H9 (cell line): ENCODE data around the gene HRAS. TPM values are rescaled to one million over a fixed set of nuclear protein-coding genes. Genes with fewer than 3 reads are reported as not detected.

Experiments
- DNase-seq: peaks from one replicate; pipeline ENCODE4 v3.0.0-alpha.2; 2017
- H2AFZ ChIP-seq: one replicate; pipeline ENCODE4 v1.6.1; 2013; ENCODE audit warnings: mild to moderate bottlenecking, low read length, control low read depth, moderate library complexity
- H2AK5ac ChIP-seq: 2 replicates; pipeline ENCODE4 v1.6.1; 2013; ENCODE audit warnings: low read length, control low read depth, mixed read lengths; ENCODE audit not compliant: insufficient read length
- H2BK120ac ChIP-seq: one replicate; pipeline ENCODE4 v1.6.1; 2013; ENCODE audit warnings: low read depth, mild to moderate bottlenecking, low read length, control low read depth, inconsistent platforms; ENCODE audit not compliant: poor library complexity, severe bottlenecking
- H2BK12ac ChIP-seq: 2 replicates; pipeline ENCODE4 v1.6.1; 2013; ENCODE audit warnings: low read length, control low read depth, mixed read lengths, low read depth; ENCODE audit not compliant: insufficient read length
- H2BK15ac ChIP-seq: 2 replicates; pipeline ENCODE4 v1.6.1; 2013; ENCODE audit warnings: low read depth, low read length, control low read depth
- H2BK20ac ChIP-seq: one replicate; pipeline ENCODE4 v1.6.1; 2013; ENCODE audit warnings: low read depth, mild to moderate bottlenecking, low read length, control low read depth, inconsistent platforms; ENCODE audit not compliant: poor library complexity, severe bottlenecking
- H2BK5ac ChIP-seq: 2 replicates; pipeline ENCODE4 v1.6.1; 2013; ENCODE audit warnings: low read length, control low read depth, mixed read lengths; ENCODE audit not compliant: insufficient read length
- H3K14ac ChIP-seq: 2 replicates; pipeline ENCODE4 v1.6.1; 2013; ENCODE audit warnings: low read length, control low read depth; ENCODE audit not compliant: insufficient read depth
- H3K18ac ChIP-seq: 2 replicates; pipeline ENCODE4 v1.6.1; 2013; ENCODE audit warnings: low read depth, mild to moderate bottlenecking, mixed read lengths, low read length, control low read depth; ENCODE audit not compliant: insufficient read length
- H3K23ac ChIP-seq: 2 replicates; pipeline ENCODE4 v1.6.1; 2013; ENCODE audit warnings: low read length, control low read depth, mixed read lengths, low read depth; ENCODE audit not compliant: insufficient read length
- H3K23me2 ChIP-seq: 2 replicates; pipeline ENCODE4 v1.6.1; 2013; ENCODE audit warnings: low read depth, mild to moderate bottlenecking, mixed read lengths, low read length, control low read depth; ENCODE audit not compliant: insufficient read length, poor library complexity, severe bottlenecking
- H3K27ac ChIP-seq: 2 replicates; pipeline ENCODE4 v1.5.1; 2013; ENCODE audit warnings: low read length, control low read depth, mixed read lengths, low read depth; ENCODE audit not compliant: insufficient read length
- H3K27me3 ChIP-seq: 2 replicates; pipeline ENCODE4 v1.6.1; 2013; ENCODE audit warnings: low read length, control low read depth, inconsistent platforms; ENCODE audit not compliant: insufficient read depth
- H3K4ac ChIP-seq: 2 replicates; pipeline ENCODE4 v1.6.1; 2013; ENCODE audit warnings: low read depth, mild to moderate bottlenecking, control low read depth, inconsistent platforms, low read length, moderate library complexity
- H3K4me1 ChIP-seq: 2 replicates; pipeline ENCODE4 v1.6.1; 2013; ENCODE audit warnings: low read length, control low read depth, inconsistent platforms; ENCODE audit not compliant: insufficient read depth
- H3K4me2 ChIP-seq: 2 replicates; pipeline ENCODE4 v1.6.1; 2013; ENCODE audit warnings: low read length, control low read depth, mixed read lengths; ENCODE audit not compliant: insufficient read length, insufficient read depth
- H3K56ac ChIP-seq: 2 replicates; pipeline ENCODE4 v1.6.1; 2013; ENCODE audit warnings: low read depth, mild to moderate bottlenecking, mixed read lengths, low read length, control low read depth; ENCODE audit not compliant: insufficient read length
- H3K79me1 ChIP-seq: 2 replicates; pipeline ENCODE4 v1.6.1; 2013; ENCODE audit warnings: low read depth, mild to moderate bottlenecking, moderate library complexity, low read length, control low read depth, inconsistent platforms; ENCODE audit not compliant: insufficient read depth, poor library complexity, severe bottlenecking
- H3K79me2 ChIP-seq: 2 replicates; pipeline ENCODE4 v1.6.1; 2013; ENCODE audit warnings: low read length, control low read depth, inconsistent platforms; ENCODE audit not compliant: insufficient read depth
- H3K9ac ChIP-seq: 2 replicates; pipeline ENCODE4 v1.6.1; 2013; ENCODE audit warnings: low read length, control low read depth, mixed read lengths; ENCODE audit not compliant: insufficient read length; ENCODE audit errors: extremely low read depth
- H3K9me3 ChIP-seq: one replicate; pipeline ENCODE4 v1.6.1; 2013; ENCODE audit warnings: low read depth, low read length, inconsistent platforms; ENCODE audit not compliant: control insufficient read depth
- H3T11ph ChIP-seq: one replicate; pipeline ENCODE4 v1.6.1; 2013; ENCODE audit warnings: mild to moderate bottlenecking, low read length, control low read depth, inconsistent platforms
- H4K20me1 ChIP-seq: one replicate; pipeline ENCODE4 v1.6.1; 2013; ENCODE audit not compliant: control insufficient read depth, insufficient read length, insufficient read depth
- H4K5ac ChIP-seq: 2 replicates; pipeline ENCODE4 v1.6.1; 2013; ENCODE audit warnings: low read depth, mild to moderate bottlenecking, mixed read lengths, low read length, control low read depth; ENCODE audit not compliant: insufficient read length
- H4K8ac ChIP-seq: replicated peaks from 2 replicates; pipeline ENCODE4 v1.6.1; 2013; ENCODE audit warnings: low read length, control low read depth, mixed read lengths, low read depth; ENCODE audit not compliant: insufficient read length
- H4K91ac ChIP-seq: 2 replicates; pipeline ENCODE4 v1.6.1; 2013; ENCODE audit warnings: low read depth, mild to moderate bottlenecking, moderate library complexity, mixed read lengths, low read length, control low read depth; ENCODE audit not compliant: insufficient read length
- H3K27ac Mint-ChIP-seq, 3 experiments: 2 replicates in 2 of 3; 3 replicates in 1 of 3; pipeline ENCODE4 v1.8.0; 2020 to 2021; ENCODE audit warnings: mixed read lengths in 3 of 3, mild to moderate bottlenecking in 1 of 3, moderate library complexity in 1 of 3
- H3K27me3 Mint-ChIP-seq: 2 replicates; pipeline ENCODE4 v1.8.0; 2021; ENCODE audit warnings: low read depth, mild to moderate bottlenecking, moderate library complexity, mixed read lengths
- H3K36me3 Mint-ChIP-seq, 3 experiments: 2 replicates in 2 of 3; 3 replicates in 1 of 3; pipeline ENCODE4 v1.8.0; 2020 to 2021; ENCODE audit warnings: low read depth in 3 of 3, mixed read lengths in 3 of 3; ENCODE audit not compliant: insufficient read depth in 1 of 3
- H3K4me1 Mint-ChIP-seq, 2 experiments: 2 replicates each; pipeline ENCODE4 v1.8.0; 2020; ENCODE audit warnings: mixed read lengths in 2 of 2
- H3K4me3 Mint-ChIP-seq, 2 experiments: 2 replicates in 1 of 2; 3 replicates in 1 of 2; pipeline ENCODE4 v1.8.0; 2020 to 2021; ENCODE audit warnings: mild to moderate bottlenecking in 2 of 2, mixed read lengths in 2 of 2, moderate library complexity in 1 of 2
- H3K9me3 Mint-ChIP-seq, 2 experiments: 2 replicates in 1 of 2; 3 replicates in 1 of 2; pipeline ENCODE4 v1.8.0; 2020; ENCODE audit warnings: mild to moderate bottlenecking in 2 of 2, mixed read lengths in 2 of 2, moderate library complexity in 1 of 2
- CTCF ChIP-seq: fragments of 200-600 bp; sonication (generic); conservative IDR thresholded peaks from 3 replicates; pipeline ENCODE4 v1.8.0; 2021; ENCODE audit warnings: antibody characterized with exemption, mild to moderate bottlenecking
- WGBS: extraction: QIAGEN DNeasy Blood & Tissue Kit; methylation state at CpG from one replicate; pipeline ENCODE4 v1.1.7; 2013; ENCODE audit warnings: missing lambda C conversion rate, low lambda C conversion rate, mixed read lengths; ENCODE audit not compliant: insufficient read length; ENCODE audit errors: extremely low coverage; 5-methylcytosine and 5-hydroxymethylcytosine counted together
- total RNA-seq: library from RNA; stranded (reverse); gene quantifications from 2 replicates; pipeline ENCODE4 v1.2.1, GENCODE V29; 2021

Gene HRAS
- total RNA-seq, 1 experiment from 2014 or later = 61.8 TPM

- H3K27me3 ChIP-seq = no peaks in the 10 kb centered on the region
- no peak overlapping the region for H2BK15ac ChIP-seq
- H4K8ac ChIP-seq = no peak overlapping the region
- no peaks in the 10 kb centered on the region for H3K79me2 ChIP-seq
- H3K9me3 ChIP-seq = no peaks in the 10 kb centered on the region
- H2BK20ac ChIP-seq = no peak overlapping the region
- H3T11ph ChIP-seq = no peak overlapping the region
- no peak overlapping the region for H3K27ac ChIP-seq
- Mint-ChIP-seq H3K4me3 (no peak overlapping the region), H3K27ac (no peak overlapping the region), H3K9me3 (no peaks in the 10 kb centered on the region; a peak in 1 of 5 replicates), H3K27me3 (peaks cover 8% of the 10 kb centered on the region), H3K4me1 (no peaks in the 10 kb centered on the region), H3K36me3 (no peaks in the 10 kb centered on the region)
- no peaks in the 10 kb centered on the region for H3K23me2 ChIP-seq
- no peak overlapping the region for H3K9ac ChIP-seq
- H2AFZ ChIP-seq = no peak overlapping the region
- H2BK120ac ChIP-seq = no peak overlapping the region
- H3K4ac ChIP-seq = no peak overlapping the region
- no peaks in the 10 kb centered on the region for H4K20me1 ChIP-seq
- H2AK5ac ChIP-seq = no peak overlapping the region
- TF ChIP-seq CTCF = no peak
- no peaks in the 10 kb centered on the region for H3K4me1 ChIP-seq
- H3K56ac ChIP-seq = no peak overlapping the region
- H2BK5ac ChIP-seq = no peak overlapping the region
- H3K23ac ChIP-seq = no peak overlapping the region
- no peak overlapping the region for H4K91ac ChIP-seq
- DNase-seq = no peak
- no peak overlapping the region for H3K4me2 ChIP-seq
- H4K5ac ChIP-seq = no peak overlapping the region
- WGBS = no CpG with 5 or more reads among the region's 5 CpGs
- H3K79me1 ChIP-seq = no peaks in the 10 kb centered on the region
- no peak overlapping the region; the same call in 1 of the 2 replicates for H3K14ac ChIP-seq
- H2BK12ac ChIP-seq = no peak overlapping the region
- H3K18ac ChIP-seq = no peak overlapping the region
Measured at GRCh38 chr11:550746-551085, 15.3 kb upstream of the HRAS start.
